Left lobe of liver (tissue), 2 donors: ENCODE measurements around the gene GAS7. TPM values are rescaled to one million over a fixed set of nuclear protein-coding genes. Genes with fewer than 3 reads are reported as not detected.
"Not testable (repeated sequence)": the region's sequence is repeated elsewhere in the genome, so short reads cannot be mapped to it uniquely, and the experiment has no call there.

Experiments used
- ATAC-seq: fragments of 200-7000 bp; cut with Tn5 transposase; one replicate; pipeline ENCODE4 v1.9.1; 2020; ENCODE audit warnings: mild to moderate bottlenecking, moderate library complexity
- DNase-seq: peaks from one replicate; pipeline ENCODE4 v3.0.0-alpha.2; 2020; ENCODE audit warnings: low spot score
- total RNA-seq: library from RNA; stranded (reverse); gene quantifications from one replicate; pipeline ENCODE4 v1.2.1, GENCODE V29; 2021
- donor health status: DM: no; HTN: no; CAD: no; lungs with moderate emphysema.
- donor health status: DM: no; HTN: yes; CAD: no.

The GAS7 gene
- total RNA-seq, 1 donor from 2014 or later, result 2.4 TPM

DNA sequence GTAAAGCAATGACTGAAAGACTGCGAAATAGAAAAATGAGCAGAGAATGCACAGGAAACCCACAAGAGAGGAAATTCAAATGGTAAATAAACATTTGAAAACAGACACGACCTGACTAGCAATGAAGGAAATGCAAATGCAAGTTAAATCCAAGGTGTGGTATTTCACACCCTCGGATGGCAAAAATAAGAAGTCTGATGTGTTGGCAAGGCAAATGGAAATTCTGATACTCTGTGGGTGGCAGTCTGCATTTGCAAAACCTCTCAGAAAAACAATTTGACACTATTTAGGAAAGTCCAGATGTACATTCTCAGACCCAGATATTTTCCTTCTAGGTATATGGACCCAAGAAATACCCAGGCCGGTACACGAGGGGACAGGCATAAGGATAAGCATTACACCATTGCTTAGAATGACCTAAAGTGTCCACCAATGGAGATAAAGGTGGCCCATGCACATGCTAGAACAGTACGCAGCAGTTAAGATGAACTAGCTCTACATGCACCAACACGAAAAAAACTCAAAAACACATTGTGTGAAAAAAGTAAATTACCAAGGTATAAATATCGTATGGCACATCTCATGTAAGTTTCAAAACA, 116.7 kb downstream of the GAS7 start:
- no peak for DNase-seq
- ATAC-seq, result no peak

GRCh38 chr17:10077561-10078299, 120.7 kb downstream of the GAS7 start:
- DNase-seq, result no peak
- no peak for ATAC-seq

GRCh38 chr17:10075919-10076318, 122.5 kb downstream of the GAS7 start:
- ATAC-seq, result no peak
- no peak for DNase-seq

DNA sequence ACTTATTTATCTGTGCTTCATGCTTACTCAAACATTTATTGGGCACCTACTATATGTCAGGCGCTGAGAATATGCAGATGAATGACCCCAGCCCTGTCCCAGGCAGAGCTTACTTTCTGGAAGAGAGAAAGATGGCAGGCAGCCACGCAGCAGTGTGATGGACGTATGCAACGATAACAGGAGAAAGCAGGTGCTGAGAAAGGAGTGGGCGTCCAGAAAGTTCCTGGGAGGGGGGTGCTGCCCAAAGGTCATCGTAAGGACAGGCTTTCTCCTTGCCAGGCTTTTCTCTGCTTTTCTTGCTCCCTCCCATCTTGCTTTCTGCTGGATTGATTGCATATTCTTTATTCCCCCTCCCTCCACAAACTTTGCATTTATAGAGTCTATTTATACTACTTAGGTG, 124.5 kb downstream of the GAS7 start:
- DNase-seq, result no peak

GRCh38 chr17:10072556-10073425, 125.6 kb downstream of the GAS7 start:
- DNase-seq, result no peak
- no peak for ATAC-seq

More for the DNA sequence above, 124.5 kb downstream of the GAS7 start:
- ATAC-seq, result no peak

DNA sequence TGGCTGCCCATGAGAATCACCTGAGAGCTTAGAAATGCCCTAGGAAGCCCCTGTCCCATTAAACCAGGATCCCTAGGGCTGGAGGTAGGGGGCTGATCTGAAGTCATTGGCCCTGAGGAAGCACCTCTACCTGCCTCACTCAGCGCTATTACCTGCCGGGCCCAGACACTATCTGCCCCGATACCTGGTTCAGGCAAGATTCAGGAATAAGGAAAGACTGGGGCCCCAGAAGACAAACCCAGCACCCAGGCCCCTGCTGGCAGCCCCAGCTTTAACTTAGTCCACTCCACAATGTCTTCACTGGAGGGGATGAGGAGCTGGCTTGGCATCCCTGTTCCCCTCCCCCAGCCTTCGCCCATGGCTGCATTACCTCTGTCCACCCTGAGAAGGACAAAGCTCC, 126.3 kb downstream of the GAS7 start:
- DNase-seq (no peak), ATAC-seq (no peak)

- ATAC-seq (no peak), DNase-seq (no peak)
Measured at GRCh38 chr17:10071141-10071540, 127.3 kb downstream of the GAS7 start.

DNA sequence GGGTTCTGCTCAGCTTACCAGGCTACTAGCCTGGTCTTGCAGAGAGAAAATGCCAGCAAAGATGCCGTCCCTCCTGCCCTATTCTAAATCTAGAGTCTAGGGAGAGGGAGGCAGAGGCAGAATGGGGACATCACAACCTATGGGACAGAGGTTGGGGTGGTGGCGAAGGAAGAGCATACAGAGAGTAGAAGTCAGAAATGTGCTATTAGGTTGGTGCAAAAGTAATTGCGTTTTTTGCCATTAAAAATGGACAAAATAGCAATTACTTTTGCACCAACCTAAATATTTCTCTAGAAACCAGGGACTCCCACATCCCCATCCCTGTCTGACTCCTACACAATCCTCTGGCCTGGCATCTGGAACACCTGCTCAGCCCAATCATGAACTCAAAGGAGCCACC, 127.7 kb downstream of the GAS7 start:
- ATAC-seq, result no peak

GRCh38 chr17:10069301-10069700, 129.1 kb downstream of the GAS7 start:
- no peak for DNase-seq
- no peak for ATAC-seq

More for the DNA sequence above, 127.7 kb downstream of the GAS7 start:
- DNase-seq, result no peak

GRCh38 chr17:10067446-10068143, 130.8 kb downstream of the GAS7 start:
- DNase-seq (no peak), ATAC-seq (no peak)

- no peak for DNase-seq
- ATAC-seq, result no peak
Measured at GRCh38 chr17:10064536-10064935, 133.9 kb downstream of the GAS7 start.

DNA sequence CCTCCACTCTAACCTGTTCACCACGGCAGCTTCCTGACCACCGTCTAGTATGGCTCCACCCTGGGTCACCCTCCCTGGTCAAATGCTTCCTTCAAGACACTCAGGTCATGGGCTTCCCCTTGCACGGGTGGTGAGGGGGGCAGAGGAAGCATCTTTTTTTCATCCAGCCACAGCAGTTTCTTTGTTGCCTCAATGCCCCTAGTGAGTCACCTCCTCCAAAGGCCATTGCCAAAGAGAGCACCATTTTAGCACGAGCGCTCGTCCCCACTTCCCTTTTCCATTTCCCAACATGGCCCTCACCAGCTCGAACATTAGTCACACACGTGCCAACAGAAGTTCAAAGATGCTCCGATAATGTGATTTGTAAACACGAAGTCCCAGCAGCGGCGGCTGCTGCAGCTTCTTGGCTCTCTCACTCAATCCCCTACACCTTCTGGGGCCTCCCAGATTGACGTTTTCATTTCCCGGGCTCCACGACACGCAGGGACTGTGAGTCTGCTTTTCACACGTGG, 134.6 kb downstream of the GAS7 start:
- DNase-seq, result peak; percentile 49
- peak; percentile 28 for ATAC-seq

- no peak for ATAC-seq
- no peak for DNase-seq
Measured at GRCh38 chr17:10062691-10063385, 135.6 kb downstream of the GAS7 start.

- DNase-seq (no peak), ATAC-seq (no peak)
Measured at GRCh38 chr17:10061111-10061845, 137.1 kb downstream of the GAS7 start.

- ATAC-seq, result no peak
- no peak for DNase-seq
Measured at GRCh38 chr17:10060526-10060925, 137.9 kb downstream of the GAS7 start.

GRCh38 chr17:10059684-10060211, 138.7 kb downstream of the GAS7 start:
- no peak for ATAC-seq
- no peak for DNase-seq

DNA sequence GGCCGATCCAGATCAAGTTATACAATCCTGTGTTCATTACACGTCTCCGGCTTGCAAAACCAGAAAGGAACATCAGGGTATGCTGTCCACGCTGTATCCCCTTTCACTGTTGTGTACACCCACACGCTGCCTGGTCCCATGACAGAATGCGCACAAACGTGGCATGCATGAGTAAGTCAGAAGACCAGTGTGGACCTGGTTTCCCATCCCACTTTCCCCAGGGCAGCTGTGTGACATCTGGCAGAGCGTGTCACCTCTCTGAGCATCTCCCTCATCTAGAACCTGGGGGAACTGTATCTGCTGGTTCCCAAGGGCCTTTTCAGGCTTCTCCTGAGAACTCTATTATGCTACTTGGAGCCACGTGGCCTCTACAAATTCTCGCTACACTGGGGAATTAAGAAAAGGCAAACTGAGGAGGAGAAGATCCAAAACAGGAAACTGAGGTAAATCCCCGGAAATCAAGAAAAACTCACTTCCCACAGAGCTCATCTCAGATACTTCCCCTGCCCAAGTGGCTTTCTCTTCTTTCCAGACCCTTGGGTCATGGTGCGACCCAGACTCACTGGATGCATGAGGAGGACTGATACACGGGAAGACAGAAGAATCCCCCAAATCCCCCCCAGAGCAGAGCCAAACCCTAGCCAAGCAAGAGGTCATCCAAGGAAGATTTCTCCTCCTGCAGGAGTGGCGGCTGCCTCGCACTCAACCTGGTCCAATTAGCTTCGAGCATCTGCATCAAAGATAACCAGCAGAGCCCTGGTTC, 139.3 kb downstream of the GAS7 start:
- DNase-seq, result no peak
- ATAC-seq, result no peak

DNA sequence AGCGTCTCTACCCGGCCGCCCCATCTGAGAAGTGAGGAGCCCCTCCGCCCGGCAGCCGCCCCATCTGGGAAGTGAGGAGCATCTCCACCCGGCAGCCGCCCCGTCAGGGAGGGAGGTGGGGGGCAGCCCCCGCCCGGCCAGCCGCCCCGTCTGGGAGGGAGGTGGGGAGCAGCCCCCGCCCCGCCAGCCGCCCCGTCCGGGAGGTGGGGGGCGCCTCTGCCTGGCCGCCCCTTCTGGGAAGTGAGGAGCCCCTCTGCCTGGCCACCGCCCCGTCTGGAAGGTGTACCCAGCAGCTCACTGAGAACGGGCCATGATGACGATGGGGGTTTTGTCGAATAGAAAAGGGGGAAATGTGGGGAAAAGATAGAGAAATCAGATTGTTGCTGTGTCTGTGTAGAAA, 140.9 kb downstream of the GAS7 start:
- not testable (repeated sequence) for DNase-seq

More for the DNA sequence above, 140.9 kb downstream of the GAS7 start:
- not testable (repeated sequence) for ATAC-seq
